Osteocyte (in vitro differentiated cells): ENCODE measurements around the gene KLF8. TPM values are rescaled to one million over a fixed set of nuclear protein-coding genes. Genes with fewer than 3 reads are reported as not detected.

ENCODE experiments used
- DNase-seq: peaks from one replicate; pipeline ENCODE4 v3.0.0; 2021; ENCODE audit warnings: mixed read lengths; ENCODE audit not compliant: unreplicated experiment; ENCODE audit errors: extremely low spot score
- H3K27ac Mint-ChIP-seq: one replicate; pipeline ENCODE4 v1.8.0; 2021; ENCODE audit warnings: mild to moderate bottlenecking, mixed read lengths; ENCODE audit not compliant: unreplicated experiment
- H3K27me3 Mint-ChIP-seq: one replicate; pipeline ENCODE4 v1.8.0; 2021; ENCODE audit warnings: mixed read lengths; ENCODE audit not compliant: unreplicated experiment
- H3K36me3 Mint-ChIP-seq: one replicate; pipeline ENCODE4 v1.8.0; 2021; ENCODE audit warnings: mixed read lengths; ENCODE audit not compliant: unreplicated experiment
- H3K4me1 Mint-ChIP-seq: one replicate; pipeline ENCODE4 v1.8.0; 2021; ENCODE audit warnings: mixed read lengths; ENCODE audit not compliant: unreplicated experiment
- H3K4me3 Mint-ChIP-seq: one replicate; pipeline ENCODE4 v1.8.0; 2021; ENCODE audit warnings: mild to moderate bottlenecking, moderate library complexity, mixed read lengths; ENCODE audit not compliant: unreplicated experiment
- H3K9me3 Mint-ChIP-seq: one replicate; pipeline ENCODE4 v1.8.0; 2021; ENCODE audit warnings: mixed read lengths; ENCODE audit not compliant: unreplicated experiment
- total RNA-seq: library from RNA; stranded (reverse); gene quantifications from 2 replicates; pipeline ENCODE4 v1.2.1, GENCODE V29; 2021
- TF ChIP-seq, protein P1 (sequence below): fragments of 200-600 bp; sonication (generic); IDR thresholded peaks from 2 replicates; pipeline ENCODE4 v1.5.0; 2021; ENCODE audit warnings: antibody characterized with exemption, mild to moderate bottlenecking, moderate library complexity

The KLF8 gene
- total RNA-seq, 1 donor from 2014 or later: 0.78 TPM

DNA sequence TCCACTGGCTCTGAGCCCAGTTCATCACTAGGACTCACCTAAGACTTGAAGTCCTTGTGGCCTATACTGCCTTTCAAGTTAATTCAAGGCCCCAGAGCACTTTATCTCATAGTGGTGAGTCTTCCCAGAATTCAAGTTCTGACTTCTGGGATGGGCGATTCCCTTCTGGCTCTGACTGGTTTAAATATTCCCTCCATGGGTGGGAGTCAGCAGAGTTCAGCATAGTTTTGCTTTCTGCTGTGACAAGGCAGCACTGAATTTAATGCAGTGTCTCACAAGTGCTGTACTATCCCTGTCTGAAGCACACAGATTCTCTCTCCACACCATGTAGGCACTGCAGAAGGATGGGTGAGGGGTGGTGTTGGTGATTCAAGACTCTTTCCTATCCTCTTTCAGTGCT lies 46.5 kb downstream of the KLF8 start:
- no peak for DNase-seq
- H3K4me3 Mint-ChIP-seq: no peak overlapping the region
- TF ChIP-seq, protein P1, sequence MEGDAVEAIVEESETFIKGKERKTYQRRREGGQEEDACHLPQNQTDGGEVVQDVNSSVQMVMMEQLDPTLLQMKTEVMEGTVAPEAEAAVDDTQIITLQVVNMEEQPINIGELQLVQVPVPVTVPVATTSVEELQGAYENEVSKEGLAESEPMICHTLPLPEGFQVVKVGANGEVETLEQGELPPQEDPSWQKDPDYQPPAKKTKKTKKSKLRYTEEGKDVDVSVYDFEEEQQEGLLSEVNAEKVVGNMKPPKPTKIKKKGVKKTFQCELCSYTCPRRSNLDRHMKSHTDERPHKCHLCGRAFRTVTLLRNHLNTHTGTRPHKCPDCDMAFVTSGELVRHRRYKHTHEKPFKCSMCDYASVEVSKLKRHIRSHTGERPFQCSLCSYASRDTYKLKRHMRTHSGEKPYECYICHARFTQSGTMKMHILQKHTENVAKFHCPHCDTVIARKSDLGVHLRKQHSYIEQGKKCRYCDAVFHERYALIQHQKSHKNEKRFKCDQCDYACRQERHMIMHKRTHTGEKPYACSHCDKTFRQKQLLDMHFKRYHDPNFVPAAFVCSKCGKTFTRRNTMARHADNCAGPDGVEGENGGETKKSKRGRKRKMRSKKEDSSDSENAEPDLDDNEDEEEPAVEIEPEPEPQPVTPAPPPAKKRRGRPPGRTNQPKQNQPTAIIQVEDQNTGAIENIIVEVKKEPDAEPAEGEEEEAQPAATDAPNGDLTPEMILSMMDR: no peak
- no peaks in the 10 kb centered on the region for H3K36me3 Mint-ChIP-seq
- H3K27ac Mint-ChIP-seq: no peak overlapping the region
- no peaks in the 10 kb centered on the region for H3K27me3 Mint-ChIP-seq
- H3K9me3 Mint-ChIP-seq: peaks cover 33% of the 10 kb centered on the region
- no peaks in the 10 kb centered on the region for H3K4me1 Mint-ChIP-seq

DNA sequence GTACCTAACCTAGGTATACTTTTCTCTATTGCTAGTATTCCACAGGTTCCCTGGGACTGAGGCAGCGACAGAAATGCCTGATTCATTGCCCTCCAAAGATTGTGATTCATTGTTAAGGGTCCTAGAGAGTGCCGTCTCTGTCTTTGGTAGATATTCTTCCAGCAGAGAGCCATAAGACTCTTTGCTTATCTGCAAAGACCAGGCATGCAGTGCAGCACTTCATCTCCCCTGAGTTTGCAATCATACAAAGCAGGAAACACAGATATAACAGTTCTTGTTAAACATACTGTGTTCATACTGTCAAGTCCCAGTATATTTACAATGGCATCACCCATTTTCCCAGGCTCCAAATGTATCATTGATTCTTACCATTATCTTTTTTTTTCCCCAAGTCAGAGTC lies 47.7 kb downstream of the KLF8 start:
- DNase-seq: no peak
- no peak overlapping the region for H3K4me3 Mint-ChIP-seq
- no peaks in the 10 kb centered on the region for H3K27me3 Mint-ChIP-seq
- no peak overlapping the region for H3K27ac Mint-ChIP-seq
- TF ChIP-seq, protein P1: no peak
- H3K4me1 Mint-ChIP-seq: no peaks in the 10 kb centered on the region
- H3K9me3 Mint-ChIP-seq: peaks cover 29% of the 10 kb centered on the region
- H3K36me3 Mint-ChIP-seq: no peaks in the 10 kb centered on the region

DNA sequence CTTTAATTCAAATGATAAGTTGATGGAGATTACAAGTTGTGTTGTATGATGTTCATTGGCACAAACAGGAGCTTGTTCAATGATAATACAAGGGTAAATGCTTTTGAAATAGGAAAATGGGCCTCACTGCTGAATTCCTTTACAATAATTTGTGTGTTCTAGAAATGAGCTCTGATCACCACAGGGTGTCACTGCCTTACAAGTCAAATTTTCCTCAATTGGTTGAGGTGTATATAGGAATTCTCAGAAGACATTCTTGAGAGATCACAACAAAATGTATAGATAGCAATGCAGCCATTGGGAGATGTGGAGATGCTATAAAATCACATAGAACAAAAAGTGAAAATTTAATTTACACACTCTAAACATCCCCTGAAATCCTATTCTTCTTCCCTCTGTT lies 49.6 kb downstream of the KLF8 start:
- no peak overlapping the region for H3K4me3 Mint-ChIP-seq
- peaks cover 21% of the 10 kb centered on the region for H3K9me3 Mint-ChIP-seq
- TF ChIP-seq, protein P1: peak; percentile 39
- no peaks in the 10 kb centered on the region for H3K36me3 Mint-ChIP-seq
- H3K27me3 Mint-ChIP-seq: no peaks in the 10 kb centered on the region
- no peak for DNase-seq
- no peaks in the 10 kb centered on the region for H3K4me1 Mint-ChIP-seq
- no peak overlapping the region for H3K27ac Mint-ChIP-seq

DNA sequence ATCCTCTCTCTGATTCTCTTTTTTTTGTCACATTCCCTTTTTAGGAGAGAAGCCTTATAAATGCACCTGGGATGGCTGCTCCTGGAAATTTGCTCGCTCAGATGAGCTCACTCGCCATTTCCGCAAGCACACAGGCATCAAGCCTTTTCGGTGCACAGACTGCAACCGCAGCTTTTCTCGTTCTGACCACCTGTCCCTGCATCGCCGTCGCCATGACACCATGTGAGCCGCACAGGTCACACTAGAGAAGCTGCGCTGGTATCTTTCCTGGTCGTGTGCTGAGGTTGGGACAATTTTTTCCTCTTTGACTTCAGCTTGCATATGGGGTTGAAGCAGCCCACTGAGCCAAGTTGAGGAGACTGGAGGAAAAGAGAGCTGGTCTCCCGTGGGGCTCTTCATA lies 52.1 kb downstream of the KLF8 start:
- Mint-ChIP-seq H3K27ac (no peak overlapping the region), H3K27me3 (no peaks in the 10 kb centered on the region), H3K4me3 (no peak overlapping the region), H3K36me3 (no peaks in the 10 kb centered on the region), H3K9me3 (peaks cover 28% of the 10 kb centered on the region), H3K4me1 (no peaks in the 10 kb centered on the region)
- TF ChIP-seq, protein P1: no peak
- no peak for DNase-seq

DNA sequence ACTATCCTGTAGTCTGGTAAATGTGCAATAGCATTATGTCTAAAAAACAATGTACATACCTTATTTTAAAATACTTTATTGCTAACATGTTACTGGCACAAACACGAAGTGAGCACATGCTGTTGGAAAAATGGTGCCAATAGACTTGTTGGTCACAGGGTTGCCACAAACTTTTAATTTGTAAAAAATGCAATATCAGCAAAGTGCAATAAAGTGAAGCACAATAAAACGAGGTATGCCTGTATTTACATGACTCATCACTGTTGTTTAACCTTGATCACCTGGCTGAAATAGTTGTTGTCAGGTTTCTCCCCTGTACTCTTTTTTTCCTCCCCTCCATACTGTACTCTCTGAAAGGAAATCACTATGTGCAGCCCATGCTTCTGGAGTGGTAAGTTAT lies 56.5 kb downstream of the KLF8 start:
- DNase-seq: no peak
- Mint-ChIP-seq H3K4me1 (no peaks in the 10 kb centered on the region), H3K4me3 (no peak overlapping the region), H3K27ac (no peak overlapping the region), H3K27me3 (no peaks in the 10 kb centered on the region), H3K36me3 (no peaks in the 10 kb centered on the region), H3K9me3 (peaks cover 26% of the 10 kb centered on the region)
- TF ChIP-seq, protein P1: no peak
